HepG2 (cell line): ENCODE results near the gene AKT3. TPM values are rescaled to one million over a fixed set of nuclear protein-coding genes. Genes with fewer than 3 reads are reported as not detected.
A peak's percentile ranks its signal among the peaks of the same experiment; 100 is the strongest.

ENCODE experiments used
- ATAC-seq: fragments of 200-7000 bp; cut with Tn5 transposase; 3 replicates; pipeline ENCODE4 v1.9.1; 2020; ENCODE audit warnings: mild to moderate bottlenecking, moderate library complexity
- BruUV-seq: library from RNA; stranded (reverse); fragments of 400-500 nt; replicated peaks from 2 replicates; lab custom pipeline; 2021; lab: Mats Ljungman, UMichigan
- CTCF ChIA-PET: fragments of 300-600 bp; formaldehyde crosslinking; extraction: SDS; loops from one replicate; lab custom pipeline; 2021; ENCODE audit warnings: low total read pairs, inconsistent platforms, low intra/inter-chr PET ratio; lab: Yijun Ruan, JAX
- POLR2A ChIA-PET: fragments of 350-600 bp; sonication (Branson Sonifier 250); formaldehyde crosslinking; loops from one replicate; lab custom pipeline; 2020; ENCODE audit warnings: antibody characterized with exemption, inconsistent platforms; lab: Yijun Ruan, JAX
- DNase-seq: peaks from one replicate; pipeline ENCODE4 v3.0.0-alpha.2; 2015; ENCODE audit warnings: low spot score
- FAIRE-seq: peaks from 3 replicates; lab custom pipeline; 2011; peaks lifted over from hg19 to GRCh38; lab: Jason Lieb, UNC
- H2AFZ ChIP-seq: one replicate; pipeline ENCODE4 v1.6.1; 2011; ENCODE audit warnings: low read length, inconsistent platforms
- H3K27ac ChIP-seq: fragments of 300-600 bp; 3 replicates; pipeline ENCODE4 v1.8.0; 2011; ENCODE audit warnings: mixed run types, mild to moderate bottlenecking, mixed read lengths, low read length, inconsistent platforms; ENCODE audit not compliant: insufficient read depth; ENCODE audit errors: extremely low read length
- H3K27me3 ChIP-seq, 2 experiments: fragments of 200-600 bp in 1 of 2; 2 replicates in 1 of 2; 3 replicates in 1 of 2; pipeline versions ENCODE4 v1.6.0 to v1.8.0; 2011; ENCODE audit warnings: low read length in 2 of 2, mild to moderate bottlenecking in 2 of 2, moderate library complexity in 2 of 2, inconsistent platforms in 1 of 2; ENCODE audit not compliant: insufficient read depth in 2 of 2, control insufficient read depth in 1 of 2
- H3K36me3 ChIP-seq, 2 experiments: fragments of 200-600 bp in 1 of 2; replicated peaks in 1 of 2; 2 replicates in 1 of 2; 3 replicates in 1 of 2; pipeline versions ENCODE4 v1.5.1 to v1.8.0; 2011; ENCODE audit warnings: low read length in 2 of 2, inconsistent platforms in 1 of 2; ENCODE audit not compliant: insufficient read depth in 2 of 2, control insufficient read depth in 1 of 2
- H3K4me1 ChIP-seq: 2 replicates; pipeline ENCODE4 v1.5.1; 2012; ENCODE audit warnings: low read length, inconsistent platforms; ENCODE audit not compliant: insufficient read depth
- H3K4me2 ChIP-seq: 2 replicates; pipeline ENCODE4 v1.6.0; 2011; ENCODE audit warnings: low read depth, low read length, inconsistent platforms
- H3K4me3 ChIP-seq, 3 experiments: fragments of 200-600 bp in 1 of 3; sonication (generic), shearing (Covaris generic) in 1 of 3; replicated peaks in 1 of 3; 2 replicates each; pipeline ENCODE4 v1.5.1; 2011 to 2016; ENCODE audit warnings: low read length in 3 of 3, inconsistent platforms in 2 of 3, low read depth in 2 of 3, mild to moderate bottlenecking in 2 of 3, control low read depth in 1 of 3, mixed read lengths in 1 of 3; ENCODE audit not compliant: insufficient read depth in 1 of 3
- H3K79me2 ChIP-seq: one replicate; pipeline ENCODE4 v1.6.1; 2011; ENCODE audit warnings: low read length, inconsistent platforms; ENCODE audit not compliant: insufficient read depth
- H3K9ac ChIP-seq: 2 replicates; pipeline ENCODE4 v1.6.0; 2011; ENCODE audit warnings: mild to moderate bottlenecking, low read depth, low read length, inconsistent platforms; ENCODE audit not compliant: insufficient read depth
- H3K9me3 ChIP-seq: 2 replicates; pipeline ENCODE4 v1.5.1; 2012; ENCODE audit warnings: mild to moderate bottlenecking, low read length
- H4K20me1 ChIP-seq: 2 replicates; pipeline ENCODE4 v1.6.0; 2011; ENCODE audit warnings: inconsistent platforms, mild to moderate bottlenecking, low read length, moderate library complexity; ENCODE audit not compliant: insufficient read depth
- HNRNPK ChIP-seq: fragments of 200-400 bp; formaldehyde crosslinking; IDR thresholded peaks from 2 replicates; pipeline ENCODE4 v1.6.1; 2018; ENCODE audit warnings: low read length, low read depth, moderate library complexity, mild to moderate bottlenecking; ENCODE audit not compliant: poor library complexity, severe bottlenecking
- MAF1 ChIP-seq: sonication (generic); formaldehyde crosslinking; IDR thresholded peaks from 2 replicates; pipeline ENCODE4 v1.5.0; 2020; ENCODE audit warnings: missing genetic modification reagents, borderline replicate concordance
- MAFF ChIP-seq: IDR thresholded peaks from 2 replicates; pipeline ENCODE4 v1.6.1; 2011; ENCODE audit warnings: low read depth, low read length, improper control_type of control experiment
- MED13 ChIP-seq: sonication (generic); formaldehyde crosslinking; IDR thresholded peaks from 2 replicates; pipeline ENCODE4 v1.5.0; 2020; ENCODE audit warnings: missing genetic modification reagents
- SP5 ChIP-seq: IDR thresholded peaks from 2 replicates; pipeline ENCODE4 v1.6.1; 2016; ENCODE audit warnings: low read depth, borderline replicate concordance
- STAT6 ChIP-seq: sonication (generic); formaldehyde crosslinking; IDR thresholded peaks from 2 replicates; pipeline ENCODE4 v1.4.0; 2020; ENCODE audit warnings: missing genetic modification reagents, mild to moderate bottlenecking, borderline replicate concordance
- TARDBP ChIP-seq: sonication (generic); formaldehyde crosslinking; IDR thresholded peaks from 2 replicates; pipeline ENCODE4 v1.8.0; 2022; ENCODE audit warnings: mild to moderate bottlenecking, missing genetic modification reagents
- TCF7 ChIP-seq: sonication (generic); IDR thresholded peaks from 2 replicates; pipeline ENCODE4 v1.6.1; 2016; ENCODE audit warnings: antibody characterized with exemption, low read depth
- ZNF17 ChIP-seq: sonication (generic); formaldehyde crosslinking; IDR thresholded peaks from 2 replicates; pipeline ENCODE4 v1.5.0; 2020; ENCODE audit warnings: mild to moderate bottlenecking, missing genetic modification reagents
- WGBS: methylation state at CpG from one replicate; pipeline ENCODE4 v1.1.6; 2017; ENCODE audit warnings: low lambda C conversion rate; 5-methylcytosine and 5-hydroxymethylcytosine counted together
- in situ Hi-C: cut with HindIII; loops from 2 replicates; pipeline ENCODE4 v1.10.0; 2017; ENCODE audit warnings: low pct_unique_long_range_greater_than_20kb; ENCODE audit not compliant: extremely low pct_ligation_motif_present
- intact Hi-C: fragments of 100-400 bp; cut with micrococcal nuclease; formaldehyde crosslinking; loops from one replicate; pipeline ENCODE4 v1.10.0; 2022; ENCODE audit not compliant: unreplicated experiment
- polyA plus RNA-seq, 8 experiments: library from polyadenylated mRNA; depleted of rRNA in 3 of 8; stranded (reverse) in 7 of 8; unstranded in 1 of 8; fragments of >200 nt; fragmentation: Illumina TruSeq in 4 of 8; extraction: Trizol in 4 of 8; gene quantifications; 2 replicates each; pipeline versions ENCODE4 v1.2.1 to v1.2.3, GENCODE V29; 2011 to 2016; ENCODE audit warnings: low read depth in 4 of 8, missing spikeins in 1 of 8, mixed read lengths in 1 of 8; ENCODE audit not compliant: insufficient read depth in 1 of 8
- total RNA-seq, 5 experiments: library from RNA; depleted of rRNA; stranded (reverse); fragments of >200 nt; fragmentation: Illumina TruSeq; extraction: Trizol; gene quantifications; 2 replicates each; pipeline ENCODE4 v1.2.3, GENCODE V29; 2016; ENCODE audit warnings: low read depth in 1 of 5
- TF ChIP-seq, protein P1 (sequence below): sonication (generic); formaldehyde crosslinking; IDR thresholded peaks from 2 replicates; pipeline ENCODE4 v1.5.0; 2020; ENCODE audit warnings: missing genetic modification reagents
- TF ChIP-seq, protein P2 (sequence below): IDR thresholded peaks from 2 replicates; pipeline ENCODE4 v1.6.1; 2016; ENCODE audit warnings: mild to moderate bottlenecking

AKT3 gene
- total and polyA plus RNA-seq, 2 of the 13 experiments (the other 11 are each of a cell fraction or from before 2014, with no cell fraction given) = 0.07 TPM

GRCh38 chr1:243792401-243792800 is 57.6 kb downstream of the AKT3 start:
- DNase-seq (no peak), ATAC-seq (no peak), FAIRE-seq (no peak)
- TF ChIP-seq MAFF (0 out of 2 replicates have a peak, but pooled peaks have one; percentile 17), HNRNPK (no peak)
- TF ChIP-seq, protein P1, sequence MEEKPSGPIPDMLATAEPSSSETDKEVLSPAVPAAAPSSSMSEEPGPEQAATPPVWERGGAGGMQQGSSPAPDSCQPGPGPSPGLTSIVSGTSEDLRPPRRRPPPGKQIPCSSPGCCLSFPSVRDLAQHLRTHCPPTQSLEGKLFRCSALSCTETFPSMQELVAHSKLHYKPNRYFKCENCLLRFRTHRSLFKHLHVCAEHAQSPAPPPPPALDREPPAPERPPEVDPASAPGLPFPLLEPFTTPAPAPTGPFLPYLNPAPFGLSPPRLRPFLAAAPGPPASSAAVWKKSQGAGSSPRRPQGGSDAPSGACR (CRISPR knock-in tag) = no peak
- Histone ChIP-seq H2AFZ (no peak overlapping the region), H3K9me3 (no peaks in the 10 kb centered on the region), H4K20me1 (no peaks in the 10 kb centered on the region), H3K4me3 (no peak overlapping the region), H3K36me3 (no peaks in the 10 kb centered on the region), H3K4me2 (no peak overlapping the region), H3K27ac (no peak overlapping the region), H3K4me1 (no peaks in the 10 kb centered on the region), H3K9ac (no peak overlapping the region), H3K27me3 (no peaks in the 10 kb centered on the region), H3K79me2 (no peaks in the 10 kb centered on the region)
- CTCF ChIA-PET = no interaction called here
- intact Hi-C loops = no loop called here
- WGBS = 3% methylated on average over 2 of the region's 2 CpGs
- BruUV-seq = no TSS peak
- in situ Hi-C loops = no loop called here
- POLR2A ChIA-PET = no interaction called here

GRCh38 chr1:243791586-243792267 is 58.3 kb downstream of the AKT3 start:
- H3K4me2 ChIP-seq = no peak overlapping the region
- ChIA-PET POLR2A (no interaction called here), CTCF (no interaction called here)
- H4K20me1 ChIP-seq = no peaks in the 10 kb centered on the region
- H3K27me3 ChIP-seq = no peaks in the 10 kb centered on the region
- in situ Hi-C loops (no loop called here), intact Hi-C loops (no loop called here)
- H3K9me3 ChIP-seq = no peaks in the 10 kb centered on the region
- no peaks in the 10 kb centered on the region for H3K4me1 ChIP-seq
- no peak overlapping the region for H3K9ac ChIP-seq
- H3K36me3 ChIP-seq = no peaks in the 10 kb centered on the region
- no peaks in the 10 kb centered on the region for H3K79me2 ChIP-seq
- WGBS = 19% methylated on average over 4 of the region's 4 CpGs
- H2AFZ ChIP-seq = no peak overlapping the region
- no peak overlapping the region for H3K4me3 ChIP-seq
- ATAC-seq (no peak), DNase-seq (no peak), FAIRE-seq (no peak)
- no TSS peak for BruUV-seq
- H3K27ac ChIP-seq = no peak overlapping the region
- TF ChIP-seq TCF7 (no peak), ZNF17 (CRISPR knock-in tag) (no peak), MED13 (no peak), MAF1 (CRISPR knock-in tag) (no peak), STAT6 (CRISPR knock-in tag) (no peak), TARDBP (CRISPR knock-in tag) (no peak), SP5 (CRISPR knock-in tag) (no peak)
- TF ChIP-seq, protein P2, sequence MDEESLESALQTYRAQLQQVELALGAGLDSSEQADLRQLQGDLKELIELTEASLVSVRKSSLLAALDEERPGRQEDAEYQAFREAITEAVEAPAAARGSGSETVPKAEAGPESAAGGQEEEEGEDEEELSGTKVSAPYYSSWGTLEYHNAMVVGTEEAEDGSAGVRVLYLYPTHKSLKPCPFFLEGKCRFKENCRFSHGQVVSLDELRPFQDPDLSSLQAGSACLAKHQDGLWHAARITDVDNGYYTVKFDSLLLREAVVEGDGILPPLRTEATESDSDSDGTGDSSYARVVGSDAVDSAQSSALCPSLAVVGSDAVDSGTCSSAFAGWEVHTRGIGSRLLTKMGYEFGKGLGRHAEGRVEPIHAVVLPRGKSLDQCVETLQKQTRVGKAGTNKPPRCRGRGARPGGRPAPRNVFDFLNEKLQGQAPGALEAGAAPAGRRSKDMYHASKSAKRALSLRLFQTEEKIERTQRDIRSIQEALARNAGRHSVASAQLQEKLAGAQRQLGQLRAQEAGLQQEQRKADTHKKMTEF (CRISPR knock-in tag) = no peak
